GM21529 (cell line): ENCODE data around the gene HEPH.
"Not testable (repeated sequence)": the region's sequence is repeated elsewhere in the genome, so short reads cannot be mapped to it uniquely, and the experiment has no call there.

Source experiments
- ATAC-seq: cut with Tn5 transposase; IDR thresholded peaks from one replicate; pipeline ENCODE4 v1.9.1; 2021; ENCODE audit not compliant: unreplicated experiment

The HEPH gene, protein sequence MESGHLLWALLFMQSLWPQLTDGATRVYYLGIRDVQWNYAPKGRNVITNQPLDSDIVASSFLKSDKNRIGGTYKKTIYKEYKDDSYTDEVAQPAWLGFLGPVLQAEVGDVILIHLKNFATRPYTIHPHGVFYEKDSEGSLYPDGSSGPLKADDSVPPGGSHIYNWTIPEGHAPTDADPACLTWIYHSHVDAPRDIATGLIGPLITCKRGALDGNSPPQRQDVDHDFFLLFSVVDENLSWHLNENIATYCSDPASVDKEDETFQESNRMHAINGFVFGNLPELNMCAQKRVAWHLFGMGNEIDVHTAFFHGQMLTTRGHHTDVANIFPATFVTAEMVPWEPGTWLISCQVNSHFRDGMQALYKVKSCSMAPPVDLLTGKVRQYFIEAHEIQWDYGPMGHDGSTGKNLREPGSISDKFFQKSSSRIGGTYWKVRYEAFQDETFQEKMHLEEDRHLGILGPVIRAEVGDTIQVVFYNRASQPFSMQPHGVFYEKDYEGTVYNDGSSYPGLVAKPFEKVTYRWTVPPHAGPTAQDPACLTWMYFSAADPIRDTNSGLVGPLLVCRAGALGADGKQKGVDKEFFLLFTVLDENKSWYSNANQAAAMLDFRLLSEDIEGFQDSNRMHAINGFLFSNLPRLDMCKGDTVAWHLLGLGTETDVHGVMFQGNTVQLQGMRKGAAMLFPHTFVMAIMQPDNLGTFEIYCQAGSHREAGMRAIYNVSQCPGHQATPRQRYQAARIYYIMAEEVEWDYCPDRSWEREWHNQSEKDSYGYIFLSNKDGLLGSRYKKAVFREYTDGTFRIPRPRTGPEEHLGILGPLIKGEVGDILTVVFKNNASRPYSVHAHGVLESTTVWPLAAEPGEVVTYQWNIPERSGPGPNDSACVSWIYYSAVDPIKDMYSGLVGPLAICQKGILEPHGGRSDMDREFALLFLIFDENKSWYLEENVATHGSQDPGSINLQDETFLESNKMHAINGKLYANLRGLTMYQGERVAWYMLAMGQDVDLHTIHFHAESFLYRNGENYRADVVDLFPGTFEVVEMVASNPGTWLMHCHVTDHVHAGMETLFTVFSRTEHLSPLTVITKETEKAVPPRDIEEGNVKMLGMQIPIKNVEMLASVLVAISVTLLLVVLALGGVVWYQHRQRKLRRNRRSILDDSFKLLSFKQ

GRCh38 chrX:66163849-66164411 lies at the start of gene HEPH:
Gene HEPH, plus strand, starts transcription at chrX:66164247. Its CDS starts 6,324 bp downstream, at chrX:66170571.
- ATAC-seq = no peak

DNA sequence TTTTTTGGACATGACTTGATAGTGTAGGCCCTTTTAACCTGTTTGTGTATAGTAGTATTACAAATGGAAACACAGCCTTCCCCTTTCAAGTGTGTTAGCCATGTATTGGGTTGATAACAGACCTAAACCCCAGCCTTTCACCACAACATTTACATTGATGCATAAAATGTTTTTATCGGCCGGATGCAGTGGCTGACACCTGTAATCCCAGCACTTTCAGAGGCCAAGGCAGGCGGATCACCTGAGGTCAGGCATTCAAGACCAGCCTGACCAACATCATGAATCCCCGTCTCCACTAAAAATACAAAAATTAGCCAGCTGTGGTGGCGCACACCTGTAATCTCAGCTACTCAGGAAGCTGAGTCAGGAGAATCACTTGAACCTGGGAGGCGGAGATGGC lies 45.3 kb upstream of the HEPH start:
- not testable (repeated sequence) for ATAC-seq

GRCh38 chrX:66121354-66121753 lies 42.7 kb upstream of the HEPH start:
- not testable (repeated sequence) for ATAC-seq

DNA sequence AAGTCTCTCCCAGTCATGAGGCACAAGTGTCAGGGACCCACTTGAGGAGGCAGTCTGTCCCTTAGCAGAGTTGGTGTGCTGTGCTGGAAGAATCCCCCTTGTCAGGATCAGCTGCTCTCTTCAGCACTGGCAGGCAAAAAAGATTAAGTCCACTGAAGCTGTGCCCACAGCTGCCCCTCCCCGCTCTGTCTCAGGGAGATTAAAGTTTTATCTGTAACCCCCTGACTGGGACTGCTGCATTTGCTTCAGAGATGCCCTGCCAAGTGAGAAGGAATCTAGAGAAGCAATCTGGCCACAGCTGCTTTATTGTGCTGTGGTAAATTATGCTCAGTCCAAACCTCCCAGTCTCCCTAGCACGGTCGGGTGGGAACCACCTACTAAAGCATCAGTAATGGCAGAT lies 37.4 kb upstream of the HEPH start:
- no peak for ATAC-seq

DNA sequence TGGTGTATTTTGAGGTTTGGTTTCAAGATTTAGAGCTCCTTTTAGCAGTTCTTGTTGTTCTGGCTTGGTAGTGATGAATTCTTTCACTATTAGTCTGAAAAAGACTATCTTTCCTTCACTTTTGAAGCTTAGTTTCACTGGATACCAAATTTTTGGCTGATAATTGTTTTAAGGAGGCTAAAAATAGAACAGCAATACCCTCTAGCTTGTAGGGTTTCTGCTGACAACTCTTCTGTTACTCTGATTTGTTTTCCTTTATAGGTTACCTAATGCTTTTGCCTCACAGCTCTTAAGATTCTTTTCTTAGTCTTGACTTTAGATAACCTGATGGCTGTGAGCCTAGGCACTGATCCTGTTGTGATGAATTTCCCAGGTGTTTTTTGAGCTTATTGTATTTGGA lies 33.6 kb upstream of the HEPH start:
- no peak for ATAC-seq

DNA sequence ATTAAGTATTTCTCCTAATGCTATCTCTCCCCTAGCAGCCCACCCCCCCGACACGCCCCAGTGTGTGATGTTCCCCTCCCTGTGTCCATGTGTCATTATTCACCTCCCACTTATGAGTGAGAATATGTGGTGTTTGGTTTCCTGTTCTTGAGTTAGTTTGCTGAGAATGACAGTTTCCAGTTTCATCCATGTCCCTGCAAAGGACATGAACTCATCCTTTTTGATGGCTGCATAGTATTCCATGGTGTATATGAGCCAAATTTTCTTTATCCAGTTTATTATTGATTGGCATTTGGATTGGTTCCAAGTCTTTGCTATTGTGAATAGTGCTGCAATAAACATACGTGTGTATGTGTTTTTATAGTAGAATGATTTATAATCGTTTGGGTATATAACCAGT lies 28.8 kb upstream of the HEPH start:
- ATAC-seq = not testable (repeated sequence)

DNA sequence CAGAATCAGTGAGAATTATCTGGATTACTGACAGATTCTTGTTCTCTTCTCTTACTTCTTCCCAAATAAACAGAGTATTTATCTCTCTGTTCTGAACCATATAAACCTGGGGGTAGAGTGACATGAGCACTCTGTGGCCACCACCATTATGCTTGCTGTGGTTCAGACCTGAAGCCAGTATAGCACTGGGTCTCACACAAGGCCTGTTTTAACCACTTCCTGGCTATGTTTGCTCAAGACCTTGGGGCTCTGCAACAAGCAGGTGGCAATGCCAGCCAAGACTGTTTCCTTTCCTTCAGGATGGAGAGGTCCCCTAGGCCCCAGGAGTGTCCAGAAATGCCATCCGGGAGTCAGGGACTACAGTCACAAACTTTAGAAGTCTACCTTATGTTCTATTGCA lies 21.7 kb upstream of the HEPH start:
- no peak for ATAC-seq

DNA sequence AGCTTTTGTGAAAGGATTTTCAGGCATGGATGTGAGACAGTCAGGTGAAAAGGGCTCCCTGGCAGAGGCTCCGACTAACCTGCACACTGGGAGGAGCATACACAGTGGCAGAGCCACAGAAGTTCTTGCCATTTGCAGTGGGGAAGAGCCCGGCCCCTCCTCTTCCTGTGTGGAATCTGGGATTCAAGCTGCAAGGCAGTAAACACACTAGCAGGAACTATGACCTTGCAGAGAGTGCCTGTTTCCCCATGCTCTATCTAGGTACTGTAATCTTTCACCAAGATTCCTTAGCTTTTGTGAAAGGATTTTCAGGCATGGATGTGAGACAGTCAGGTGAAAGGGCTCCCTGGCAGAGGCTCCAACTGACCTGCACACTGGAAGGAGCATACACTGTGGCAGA lies 19.8 kb upstream of the HEPH start:
- ATAC-seq = no peak

DNA sequence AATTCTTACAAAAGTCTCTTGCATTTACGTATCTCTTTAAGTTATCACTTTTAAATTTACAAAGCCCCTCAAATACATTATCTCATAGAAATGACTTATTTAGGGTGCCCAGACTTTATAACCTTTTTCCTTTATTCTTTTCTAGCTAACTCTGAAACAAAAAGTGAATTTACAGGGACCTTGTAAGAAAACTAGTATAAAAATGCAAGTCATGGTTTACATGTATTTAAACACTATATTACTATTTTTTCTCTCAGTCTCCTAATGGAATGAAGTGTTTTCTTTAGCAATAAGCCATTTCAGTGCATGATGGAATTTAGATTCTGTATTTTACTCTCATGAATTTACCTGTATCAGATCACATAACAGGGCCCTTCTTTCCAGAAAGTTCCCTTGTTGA lies 14.5 kb upstream of the HEPH start:
- no peak for ATAC-seq

GRCh38 chrX:66150163-66150562 lies 13.9 kb upstream of the HEPH start:
- ATAC-seq = no peak

- peak; percentile 58 for ATAC-seq
Observed at GRCh38 chrX:66162331-66162822, 1.7 kb upstream of the HEPH start.

GRCh38 chrX:66163447-66163846 lies 600 bp upstream of the HEPH start:
- no peak for ATAC-seq

- no peak for ATAC-seq
Observed at GRCh38 chrX:66164470-66164869, 423 bp downstream of the HEPH start.

DNA sequence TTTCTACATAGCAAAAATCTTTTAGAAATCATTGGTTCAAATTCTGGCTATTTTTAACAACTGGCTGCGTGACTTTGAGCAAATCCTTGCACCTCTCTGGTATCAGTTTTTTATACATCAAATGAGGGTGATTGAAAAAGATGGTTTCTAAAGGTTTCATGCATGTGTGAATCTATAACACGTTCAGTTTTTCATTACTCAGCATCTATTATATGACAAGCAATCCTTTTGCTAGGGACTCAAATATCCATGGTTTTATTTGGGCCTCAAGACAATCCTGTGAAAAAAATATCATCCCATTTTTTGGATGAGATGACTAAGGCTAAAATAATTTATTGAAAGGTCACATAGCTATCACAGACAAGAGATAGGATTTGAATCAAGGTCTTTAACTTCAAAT lies 884 bp downstream of the HEPH start:
- no peak for ATAC-seq

DNA sequence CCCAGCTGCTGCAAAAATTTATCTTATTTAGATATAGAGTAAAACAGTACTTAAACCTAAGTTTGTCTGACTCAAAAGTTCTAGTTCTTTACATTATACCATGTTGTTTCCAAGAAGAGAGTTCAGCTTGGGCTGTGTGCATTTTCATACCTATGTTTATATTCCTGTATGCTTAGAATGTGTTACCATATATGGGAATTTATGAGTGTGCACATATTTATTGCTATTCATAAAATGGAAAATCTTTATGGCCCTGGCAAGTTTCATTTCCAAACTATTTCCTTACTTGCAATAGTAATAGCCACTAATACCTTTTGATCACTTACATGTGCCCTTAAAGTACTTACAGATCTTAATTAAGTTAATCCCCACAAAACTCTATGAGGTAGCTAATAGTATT lies 2.6 kb downstream of the HEPH start:
- no peak for ATAC-seq

- ATAC-seq = no peak
Observed at GRCh38 chrX:66167431-66167830, 3.4 kb downstream of the HEPH start.

- no peak for ATAC-seq
Observed at GRCh38 chrX:66176134-66176533, 12.1 kb downstream of the HEPH start.

- no peak for ATAC-seq
Observed at GRCh38 chrX:66191563-66191962, 27.5 kb downstream of the HEPH start.

DNA sequence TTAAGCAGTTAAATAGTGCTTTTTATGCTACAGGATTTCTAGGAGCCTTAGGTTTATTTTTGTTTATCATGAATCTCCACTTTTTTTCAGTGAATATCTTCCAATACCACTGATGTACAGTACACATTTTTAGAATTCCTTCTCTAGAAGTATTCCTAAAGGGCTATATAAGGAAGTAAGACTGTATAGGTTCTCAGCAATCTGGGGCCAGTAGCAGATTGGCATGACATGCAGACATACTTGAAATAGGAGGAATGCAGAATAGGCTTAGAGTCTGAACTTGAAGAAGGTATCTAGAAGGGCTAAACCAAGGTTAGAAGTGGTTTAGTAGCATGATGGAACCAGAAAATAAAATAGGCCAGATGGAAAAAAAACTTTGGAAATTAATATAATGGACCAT lies 29.8 kb downstream of the HEPH start:
- no peak for ATAC-seq

DNA sequence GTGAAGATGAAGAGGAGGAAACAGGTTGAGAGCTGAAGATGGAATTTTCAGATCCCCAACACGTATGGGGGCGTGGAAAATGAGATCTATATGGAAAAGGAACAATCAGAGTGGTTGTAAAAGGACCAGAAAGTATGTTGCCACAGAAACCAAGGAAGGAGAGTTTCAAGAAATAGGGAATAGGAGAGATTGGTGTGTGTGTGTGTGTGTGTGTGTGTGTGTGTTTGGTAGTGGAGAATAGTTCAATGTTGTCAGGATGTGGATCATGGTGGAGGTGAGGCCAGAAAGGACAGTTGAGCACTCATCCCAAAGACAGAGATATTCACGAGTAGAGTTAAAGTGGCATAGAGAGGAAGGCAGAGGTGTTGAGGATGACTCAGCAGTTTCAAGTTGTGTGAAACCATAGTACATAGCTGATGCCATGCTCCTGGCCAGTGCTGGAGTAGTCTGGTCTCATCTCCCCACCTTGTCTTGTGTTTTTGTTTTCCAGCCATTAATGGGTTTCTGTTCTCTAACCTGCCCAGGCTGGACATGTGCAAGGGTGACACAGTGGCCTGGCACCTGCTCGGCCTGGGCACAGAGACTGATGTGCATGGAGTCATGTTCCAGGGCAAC lies 36.1 kb downstream of the HEPH start:
- ATAC-seq = peak; percentile 75
